ENCODE measurements around the gene ROR2.
"Not testable (repeated sequence)": the region's sequence is repeated elsewhere in the genome, so short reads cannot be mapped to it uniquely, and the experiment has no call there.

Gene ROR2

DNA sequence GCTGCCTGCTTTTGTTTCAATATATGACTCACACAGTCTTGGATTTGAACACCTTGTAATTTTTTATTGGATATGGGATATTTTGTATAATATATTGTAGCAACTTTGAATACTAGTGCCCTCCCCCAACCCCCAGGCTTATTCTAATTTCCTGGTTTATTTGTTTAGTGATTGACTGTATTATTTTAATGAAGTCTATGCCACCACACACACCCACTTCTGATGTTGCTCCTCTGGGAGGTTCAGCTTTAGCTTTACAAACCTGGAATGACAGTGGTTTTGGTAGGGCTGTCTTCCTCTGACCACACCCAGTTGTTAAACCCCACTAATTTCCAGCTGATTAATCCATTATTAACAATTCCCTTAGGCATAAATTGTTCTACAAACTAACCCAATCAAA lies 320.3 kb downstream of the ROR2 start:
- no peak for DNase-seq (ENCODE audit: low read depth)

DNA sequence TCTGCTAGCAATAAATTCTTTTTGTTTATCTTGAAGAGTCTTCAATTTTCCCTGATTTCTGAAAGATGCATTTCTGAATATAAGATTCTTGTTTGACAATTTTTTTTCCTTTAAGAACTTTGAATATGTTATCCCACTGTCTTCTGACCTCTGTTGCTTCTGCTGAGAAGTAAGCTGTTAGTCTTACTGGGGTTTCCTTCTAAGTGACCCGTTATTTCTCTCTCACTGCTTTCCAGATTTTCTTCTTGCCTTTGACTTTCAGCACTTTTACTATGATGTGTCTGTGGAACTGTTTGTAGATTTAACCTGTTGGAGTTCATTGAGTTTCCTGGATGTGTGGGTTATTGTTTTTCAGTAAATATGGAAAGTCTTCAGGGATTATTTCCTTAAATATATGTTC lies 321.1 kb downstream of the ROR2 start:
- no peak for DNase-seq (ENCODE audit: low read depth)

DNA sequence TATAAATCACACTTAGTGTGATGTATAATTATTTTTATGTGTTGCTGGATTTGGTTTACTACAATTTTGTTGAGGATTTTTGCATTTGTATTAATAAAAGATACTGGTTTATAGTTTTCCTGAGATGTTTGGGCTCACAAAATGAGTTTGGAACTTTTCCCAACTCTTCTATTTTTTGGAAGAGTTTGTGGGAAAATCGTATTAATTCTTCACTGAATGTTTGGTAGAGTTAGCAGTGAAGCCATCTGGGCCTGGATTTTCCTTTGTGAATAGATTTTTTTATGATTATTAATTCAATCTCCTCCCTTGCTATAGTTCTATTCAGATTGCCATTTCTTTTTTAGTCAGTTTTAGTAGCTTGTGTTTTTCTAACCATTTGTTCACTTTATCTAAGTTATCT lies 324.7 kb downstream of the ROR2 start:
- no peak for DNase-seq (ENCODE audit: low read depth)

DNA sequence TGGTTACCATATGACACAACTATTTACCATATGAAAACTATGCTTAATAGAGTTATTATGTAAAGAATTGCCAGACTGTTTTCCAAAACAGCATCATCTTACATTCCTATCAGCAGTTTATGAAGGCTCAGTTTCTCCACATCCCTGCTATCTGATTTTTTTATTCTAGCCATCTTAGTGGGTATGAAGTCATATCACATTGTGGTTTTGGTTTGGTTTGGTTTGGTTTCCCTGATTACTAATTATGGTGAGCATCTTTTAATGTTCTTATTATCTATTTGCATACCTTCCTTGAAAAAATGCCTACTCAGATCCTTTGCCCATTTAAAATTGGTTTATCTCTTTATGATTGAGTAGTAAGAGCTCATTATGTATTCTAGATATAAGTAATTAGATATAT lies 327.0 kb downstream of the ROR2 start:
- no peak for DNase-seq (ENCODE audit: low read depth)

DNA sequence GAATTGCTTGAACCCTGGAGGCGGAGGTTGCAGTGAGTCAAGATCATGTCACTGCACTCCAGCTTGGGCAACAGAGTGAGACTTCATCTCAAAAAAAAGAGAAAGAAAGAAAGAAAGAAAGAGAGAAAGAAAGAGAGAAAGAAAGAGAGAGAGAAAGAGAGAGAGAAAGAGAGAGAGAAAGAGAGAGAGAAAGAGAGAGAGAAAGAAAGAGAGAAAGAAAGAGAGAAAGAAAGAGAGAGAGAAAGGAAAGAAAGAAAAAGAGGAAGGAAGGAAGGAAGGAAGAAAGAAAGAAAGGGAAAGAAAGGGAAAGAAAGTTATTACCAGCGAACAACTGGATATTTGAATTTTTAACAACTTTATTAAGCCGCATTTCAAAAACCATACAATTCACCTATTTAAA lies 327.9 kb downstream of the ROR2 start:
- not testable (repeated sequence) for DNase-seq (ENCODE audit: low read depth)

DNA sequence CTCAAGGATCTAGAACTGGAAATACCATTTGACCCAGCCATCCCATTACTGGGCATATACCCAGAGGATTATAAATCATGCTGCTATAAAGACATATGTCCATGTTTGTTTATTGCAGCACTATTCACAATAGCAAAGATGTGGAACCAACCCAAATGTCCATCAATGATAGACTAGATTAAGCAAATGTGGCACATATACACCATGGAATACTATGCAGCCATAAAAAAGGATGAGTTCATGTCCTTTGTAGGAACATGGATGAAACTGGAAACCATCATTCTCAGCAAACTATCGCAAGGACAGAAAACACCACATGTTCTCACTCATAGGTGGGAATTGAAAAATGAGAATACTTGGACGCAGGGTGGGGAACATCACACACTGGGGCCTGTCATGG lies 336.0 kb downstream of the ROR2 start:
- not testable (repeated sequence) for DNase-seq (ENCODE audit: low read depth)

DNA sequence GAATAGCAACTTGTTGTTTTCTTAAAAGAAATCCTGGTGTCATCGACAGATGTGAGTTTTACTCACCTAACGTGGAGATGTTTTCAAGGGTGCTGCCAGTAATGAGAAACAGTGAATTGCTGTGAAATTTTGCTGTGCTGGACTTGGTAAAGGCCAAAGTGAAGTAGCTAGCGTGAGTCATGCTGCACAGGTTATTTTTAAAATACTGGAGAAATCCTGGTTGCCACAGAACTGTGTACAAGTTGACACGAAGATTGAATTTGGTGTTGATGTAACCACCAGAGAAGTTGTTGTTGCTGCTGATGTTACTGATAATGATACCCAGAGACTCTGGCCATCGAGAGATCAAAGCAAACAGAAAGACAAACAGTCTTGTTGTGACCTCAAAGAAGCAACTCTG lies 338.4 kb downstream of the ROR2 start:
- no peak for DNase-seq (ENCODE audit: low read depth)

DNA sequence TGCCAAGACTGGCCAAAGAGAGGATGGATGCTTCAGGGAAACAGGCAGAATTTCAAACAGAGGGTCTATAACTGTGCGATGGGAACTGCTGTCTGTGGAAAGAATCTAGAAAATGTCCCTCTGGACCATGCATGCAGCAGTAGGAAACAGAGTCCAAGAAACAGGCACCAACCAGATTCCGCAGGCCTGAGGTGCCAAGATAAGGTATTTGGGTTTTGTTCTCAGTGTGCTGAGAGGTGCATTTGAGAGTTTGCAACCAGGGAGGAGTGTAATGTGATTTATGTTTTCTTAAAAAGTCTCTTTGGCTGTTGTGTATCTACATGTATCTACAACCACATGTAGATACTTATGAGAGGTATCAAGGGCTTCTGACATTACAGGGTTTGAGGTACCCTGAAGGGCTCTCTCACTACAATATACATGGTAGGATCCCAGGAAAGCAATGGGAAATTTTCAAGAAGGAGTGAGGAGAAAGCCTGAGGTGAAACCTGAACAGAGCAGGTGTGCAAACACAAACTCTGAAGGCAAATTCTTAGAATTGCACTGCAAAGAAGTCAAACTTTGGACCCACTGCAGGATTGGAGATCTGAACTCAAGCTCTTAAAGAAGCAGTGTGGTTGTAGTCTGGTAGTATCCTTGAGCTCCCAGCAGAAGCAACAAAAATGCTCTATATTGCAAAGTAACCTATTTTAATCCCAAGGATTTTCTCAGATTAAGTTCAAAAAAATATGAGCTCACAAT lies 343.6 kb downstream of the ROR2 start:
- no peak for DNase-seq (ENCODE audit: low read depth)

DNA sequence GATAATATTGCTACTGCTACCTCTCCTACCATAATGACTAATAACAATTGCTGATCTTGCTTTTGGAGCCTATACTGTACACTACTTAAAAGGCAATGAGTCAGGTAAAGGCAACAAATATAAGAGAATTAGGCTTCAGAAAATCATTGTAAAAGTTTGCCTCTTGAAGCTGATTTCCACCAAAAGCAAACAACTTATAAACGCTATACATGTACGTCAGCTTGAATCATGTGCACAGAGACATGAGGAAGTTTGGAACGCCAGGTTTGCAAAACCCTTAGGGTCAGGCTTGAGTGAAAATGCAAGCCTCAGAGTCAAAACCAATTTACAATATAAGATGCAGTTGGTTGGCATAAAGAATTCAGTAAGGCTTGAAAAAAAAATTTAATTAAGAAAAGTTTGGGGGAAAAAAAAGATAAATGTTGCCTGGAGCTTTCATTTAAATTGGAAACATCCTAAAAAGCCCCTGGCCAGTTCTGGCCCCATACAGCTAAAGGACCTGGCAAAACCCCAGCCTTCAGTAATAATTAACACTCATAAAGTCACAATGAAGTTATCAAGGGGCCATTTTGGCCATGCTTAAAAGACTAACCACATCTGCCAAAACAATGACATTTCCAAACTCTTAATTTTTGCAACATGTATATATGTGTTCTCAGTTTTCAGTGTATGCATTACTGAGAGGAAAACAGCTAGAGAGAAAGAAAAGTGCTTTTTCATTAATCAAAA lies 345.4 kb downstream of the ROR2 start:
- no peak for DNase-seq (ENCODE audit: low read depth)

DNA sequence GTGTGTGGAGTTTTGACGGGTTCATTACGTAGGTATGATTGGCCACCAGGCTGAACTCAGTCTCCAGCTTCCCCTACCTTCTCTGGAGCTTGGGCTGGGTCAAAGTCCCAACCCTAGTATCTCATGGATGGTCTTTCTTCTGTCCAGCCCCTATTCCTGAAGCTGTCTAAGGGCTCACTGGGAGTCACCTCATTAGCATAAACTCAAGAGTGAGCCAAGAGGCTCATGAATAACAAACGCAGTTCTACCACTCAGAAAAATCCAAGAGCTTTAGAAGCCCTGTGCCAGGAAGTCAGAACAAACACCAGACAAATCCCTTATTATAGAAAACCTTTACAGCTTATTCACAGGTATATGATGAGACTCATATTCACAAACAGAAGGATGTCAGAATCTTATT lies 346.1 kb downstream of the ROR2 start:
- DNase-seq (ENCODE audit: low read depth) = no peak

DNA sequence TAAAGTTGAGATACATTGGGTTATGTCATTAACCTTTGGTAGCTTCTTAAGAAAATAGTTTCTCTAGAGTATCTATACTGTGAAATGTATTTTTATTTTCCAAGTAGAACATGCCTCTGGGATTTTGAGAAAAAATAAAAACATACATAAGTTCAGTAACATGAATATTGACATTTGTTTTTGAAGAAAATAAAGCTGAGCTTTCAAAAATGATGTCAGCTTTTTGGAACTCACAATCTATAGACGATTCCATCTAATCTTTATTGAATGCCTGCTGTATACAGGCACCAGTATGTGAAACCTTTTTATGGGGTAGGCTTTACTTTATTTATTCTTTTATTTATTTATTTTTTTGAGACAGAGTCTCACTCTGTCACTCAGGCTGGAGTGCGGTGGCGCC lies 350.5 kb downstream of the ROR2 start:
- DNase-seq (ENCODE audit: low read depth) = no peak

DNA sequence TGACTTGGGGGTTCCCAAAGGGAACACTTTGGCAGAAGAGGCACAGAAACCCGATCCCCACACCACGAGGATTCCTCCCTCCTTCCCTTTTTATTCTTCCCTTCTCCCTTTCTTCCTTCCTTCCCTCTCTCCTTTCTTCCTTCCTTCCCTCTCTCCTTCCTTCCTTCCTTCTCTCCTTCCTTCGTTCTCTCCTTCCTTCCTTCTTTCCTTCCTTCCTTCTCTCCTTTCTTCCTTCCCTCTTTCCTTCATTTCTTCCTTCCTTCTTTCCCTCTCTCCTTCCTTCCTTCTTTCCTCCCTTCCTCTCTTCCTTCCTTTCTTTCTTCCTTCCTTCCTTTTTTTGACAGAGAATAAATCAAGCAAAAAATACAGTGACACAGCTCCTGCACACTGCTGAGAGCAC lies 358.4 kb downstream of the ROR2 start:
- no peak for DNase-seq (ENCODE audit: low read depth)

DNA sequence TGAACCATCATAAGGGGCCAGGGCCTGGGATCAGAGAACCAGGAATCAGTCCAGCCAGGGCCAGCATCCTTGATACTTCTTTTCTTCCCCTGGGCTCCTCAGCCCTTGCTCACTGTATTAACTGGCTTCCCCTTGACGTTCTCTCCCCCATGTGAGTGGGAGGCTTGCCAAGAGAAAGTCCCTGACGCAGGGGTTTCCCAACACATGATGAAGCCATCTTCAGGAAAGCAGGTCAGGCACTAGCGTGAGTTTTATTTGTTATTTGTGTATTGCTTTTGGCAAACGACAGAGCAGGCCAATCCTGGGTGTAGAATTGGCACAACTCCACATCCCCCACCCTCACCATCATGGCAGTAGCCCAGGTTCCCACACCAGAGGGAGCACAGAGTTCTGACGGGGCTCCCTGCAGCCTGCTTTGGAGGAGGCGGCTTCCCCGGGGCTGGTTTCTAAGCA lies 360.9 kb downstream of the ROR2 start:
- no peak for DNase-seq (ENCODE audit: low read depth)

DNA sequence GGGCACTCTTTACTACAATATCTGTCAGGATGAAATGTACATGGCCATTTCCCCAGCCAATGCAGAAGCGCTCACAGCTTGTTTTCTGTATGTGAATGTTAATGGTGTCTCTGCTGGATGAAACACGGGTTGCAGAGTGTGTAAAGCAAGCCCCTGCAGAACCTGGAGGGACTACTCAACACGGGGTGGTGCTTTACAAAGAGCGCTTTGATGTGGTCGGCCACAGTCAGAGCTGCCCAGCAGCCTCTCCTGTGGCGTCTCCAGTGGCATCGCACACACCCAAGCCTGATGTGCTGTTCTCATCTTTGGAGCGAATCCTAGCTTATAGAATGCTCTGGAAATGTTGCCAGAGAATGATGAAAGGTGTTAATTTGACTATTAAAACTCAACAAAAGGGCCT lies 363.7 kb downstream of the ROR2 start:
- no peak for DNase-seq (ENCODE audit: low read depth)

DNA sequence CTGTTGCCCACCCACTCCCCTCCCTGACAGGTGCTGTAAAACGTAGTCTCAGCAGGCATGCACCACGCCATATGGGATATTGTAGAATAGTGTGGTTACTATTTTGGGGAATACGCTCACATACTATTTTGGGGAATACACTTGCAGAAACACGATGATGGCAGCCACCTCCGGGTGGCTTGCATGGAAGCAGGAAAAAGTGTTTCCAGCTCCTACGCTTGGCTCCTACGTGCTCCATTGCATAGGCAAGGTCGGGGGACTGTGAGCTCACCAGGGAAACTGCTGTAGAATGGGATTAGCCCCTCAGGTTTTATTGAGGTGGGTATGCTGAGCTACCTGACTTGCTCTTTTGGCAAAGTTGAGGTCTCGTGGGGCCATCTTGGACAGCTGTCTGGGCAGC lies 366.1 kb downstream of the ROR2 start:
- DNase-seq (ENCODE audit: low read depth) = no peak

DNA sequence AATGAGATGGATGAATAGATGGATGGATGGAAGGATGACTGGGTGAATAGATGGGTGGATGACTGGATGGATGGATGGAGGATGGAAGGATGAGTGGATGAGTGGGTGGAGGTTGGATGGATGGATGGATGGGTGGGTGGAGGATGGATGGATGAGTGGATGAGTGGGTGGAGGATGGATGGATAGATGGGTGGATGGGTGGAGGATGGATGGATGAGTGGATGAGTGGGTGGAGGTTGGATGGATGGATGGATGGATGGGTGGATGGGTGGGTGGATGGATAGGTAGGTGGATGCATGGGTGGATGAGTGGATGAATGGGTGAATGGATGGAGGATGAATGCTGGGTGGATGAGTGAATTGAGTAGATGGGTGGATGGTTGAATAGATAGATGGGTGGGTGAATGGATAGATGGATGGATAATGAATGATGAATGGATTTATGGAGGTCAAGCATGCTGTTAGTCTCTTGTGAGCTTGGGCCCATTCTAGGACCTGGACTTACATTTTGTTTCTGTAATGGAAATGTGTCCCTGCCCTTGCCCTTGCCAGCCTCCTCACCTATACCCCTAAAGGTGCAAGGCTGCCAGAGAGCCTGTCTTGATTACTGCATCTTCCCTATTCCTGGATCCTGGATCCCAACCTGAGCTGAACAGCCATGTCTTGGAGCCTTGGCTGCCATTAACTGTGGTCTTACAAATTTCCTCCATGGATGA lies 366.7 kb downstream of the ROR2 start:
- DNase-seq (ENCODE audit: low read depth) = no peak

DNA sequence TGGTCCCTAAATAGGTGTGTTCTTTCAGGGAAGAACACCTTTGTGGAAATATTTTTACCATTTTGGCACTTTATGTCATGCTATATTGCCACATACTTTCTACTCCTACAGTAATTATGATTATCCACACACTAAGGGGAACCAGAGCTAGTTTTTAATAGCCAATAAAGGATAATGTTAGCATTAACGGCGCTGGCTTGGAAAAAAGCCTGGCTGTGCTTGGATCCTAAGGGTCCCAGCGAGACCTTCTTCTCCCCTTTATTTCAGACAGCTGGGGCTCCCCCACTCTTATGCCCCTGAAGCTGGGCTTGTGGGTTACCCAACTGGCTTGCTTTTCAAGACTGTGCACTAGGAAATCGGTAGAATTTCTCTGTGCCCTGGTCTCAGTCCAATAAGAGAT lies 367.8 kb downstream of the ROR2 start:
- no peak for DNase-seq (ENCODE audit: low read depth)

DNA sequence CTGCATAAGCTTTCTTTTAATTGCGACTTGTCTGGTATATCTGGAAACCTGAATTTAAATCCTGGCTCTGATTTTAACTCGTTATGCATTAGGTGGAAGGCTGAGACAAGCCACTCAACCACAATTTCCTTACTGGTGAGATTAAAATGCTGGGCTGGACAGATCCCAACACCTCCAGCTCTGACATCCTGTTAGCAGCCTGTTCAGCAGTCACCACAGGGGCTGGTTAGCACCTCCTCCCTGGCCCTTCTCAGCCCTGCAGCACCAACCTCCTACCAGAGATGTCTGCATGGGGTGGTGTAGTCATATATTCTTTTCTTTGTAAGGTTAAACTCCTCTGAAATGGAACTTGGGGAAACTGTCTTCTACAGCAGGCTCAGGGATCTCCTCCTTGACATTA lies 369.9 kb downstream of the ROR2 start:
- DNase-seq (ENCODE audit: low read depth) = no peak

DNA sequence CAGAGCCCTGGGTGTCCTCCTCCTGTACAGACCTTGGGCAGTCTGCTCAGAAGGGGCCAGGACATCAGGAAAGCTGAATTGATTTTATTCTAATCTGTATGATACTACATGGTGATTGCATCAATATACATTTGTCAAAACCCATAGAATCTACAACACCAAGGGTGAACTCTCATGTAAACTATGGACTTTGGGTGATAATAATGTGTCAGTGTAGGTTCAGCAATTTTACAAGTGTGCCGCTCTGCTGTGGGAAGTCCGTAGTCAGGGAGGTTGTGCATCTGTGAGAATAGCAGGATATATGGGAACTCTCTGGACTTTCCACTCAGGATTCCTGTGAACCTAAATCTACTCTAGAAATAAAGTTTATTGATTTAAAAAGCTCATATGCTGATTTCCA lies 371.1 kb downstream of the ROR2 start:
- DNase-seq (ENCODE audit: low read depth) = no peak

DNA sequence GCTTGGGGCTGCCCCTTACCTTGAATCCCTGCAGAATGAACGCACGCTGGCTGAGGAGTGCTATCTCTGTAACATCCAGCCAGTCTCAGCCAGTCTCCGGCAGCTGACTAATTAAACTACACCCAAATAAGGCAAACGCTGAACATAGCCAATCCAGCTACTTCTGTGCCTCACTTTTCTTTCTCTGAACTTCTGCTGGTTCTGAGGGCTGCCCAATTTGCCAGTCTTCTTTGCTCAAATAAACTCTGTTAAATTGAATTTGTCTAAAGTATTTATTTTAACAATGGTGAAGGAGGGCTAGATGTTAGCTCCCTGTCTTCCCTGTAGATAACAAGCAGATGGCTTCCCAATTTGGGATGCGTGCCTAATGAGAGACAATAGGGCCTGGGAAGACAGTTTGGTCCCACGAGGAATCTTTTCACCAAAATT lies 372.4 kb downstream of the ROR2 start:
- no peak for DNase-seq (ENCODE audit: low read depth)

DNA sequence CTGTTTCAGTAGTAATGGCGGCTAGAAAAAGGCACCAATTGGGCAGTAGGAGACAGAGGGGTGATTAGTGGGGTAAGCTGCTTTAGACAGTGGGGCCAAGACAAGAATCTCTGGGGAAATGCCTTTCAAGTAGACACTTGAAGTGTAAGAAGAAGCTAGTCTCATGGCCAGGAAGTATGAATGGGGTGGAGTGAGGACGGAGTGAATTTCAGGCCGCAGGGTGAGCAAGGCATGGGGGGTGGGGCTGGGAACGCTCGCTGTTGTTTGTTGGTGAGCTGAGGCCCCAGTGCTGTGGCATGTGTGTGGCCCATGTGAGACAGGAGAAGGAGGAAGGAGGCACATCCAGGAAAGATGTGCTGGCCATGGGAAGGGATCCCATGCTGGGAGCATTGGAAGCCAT lies 377.2 kb downstream of the ROR2 start:
- DNase-seq (ENCODE audit: low read depth) = no peak

DNA sequence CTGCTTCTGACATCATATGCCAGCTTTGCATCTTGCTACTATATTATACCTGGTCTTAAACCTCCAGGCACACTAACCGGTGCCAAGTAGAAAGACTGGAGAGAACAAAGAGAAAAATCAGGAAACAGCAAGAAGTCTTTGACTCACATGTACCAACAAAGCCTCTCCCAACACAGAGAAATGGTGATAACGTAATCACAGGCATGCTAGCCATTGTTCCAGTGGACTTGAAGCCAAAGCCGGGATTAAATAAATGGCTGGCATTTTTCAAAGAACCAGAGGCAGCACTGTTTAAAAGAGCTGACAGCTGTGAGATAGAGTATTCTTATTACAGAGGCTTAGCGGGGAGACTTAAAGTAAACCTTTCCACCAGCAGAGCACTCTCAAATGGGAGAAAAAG lies 378.0 kb downstream of the ROR2 start:
- no peak for DNase-seq (ENCODE audit: low read depth)

DNA sequence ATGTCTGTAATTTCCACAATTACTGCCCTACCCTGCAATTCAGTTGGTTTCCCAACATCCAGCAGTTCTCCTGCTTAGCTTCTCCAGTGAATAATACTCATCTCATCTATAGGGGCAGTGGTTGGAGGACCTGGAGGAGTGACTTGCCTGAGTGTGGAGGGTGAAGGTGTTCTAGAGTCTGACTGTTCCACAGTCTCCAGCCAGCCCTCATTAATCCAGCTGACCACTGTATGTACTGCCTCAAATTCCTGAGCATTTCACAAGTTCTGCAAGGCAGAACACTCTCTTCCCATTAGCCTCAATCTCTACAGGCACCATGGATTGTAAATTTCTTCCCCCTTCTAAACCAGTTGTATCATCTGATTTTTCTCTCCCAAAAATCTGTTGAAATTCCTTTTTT lies 379.0 kb downstream of the ROR2 start:
- no peak for DNase-seq (ENCODE audit: low read depth)
